ENCODE results near the gene SORCS2.

SORCS2 gene

DNA sequence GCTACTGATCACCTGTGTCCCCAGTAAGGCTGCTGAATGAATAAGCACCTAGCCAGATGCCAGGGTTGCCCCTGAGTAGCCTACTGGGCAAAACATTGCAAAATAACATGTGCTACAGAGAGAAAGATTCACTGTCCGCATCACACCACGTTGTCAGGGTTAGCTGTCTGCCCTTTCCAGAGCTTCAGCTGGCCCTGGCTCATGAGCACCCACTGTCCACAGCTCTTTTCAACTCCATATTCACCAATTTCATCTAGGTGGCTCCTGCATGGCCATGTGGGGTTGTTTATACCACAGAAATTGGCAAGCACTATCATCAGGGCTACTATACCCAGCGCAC is 470.1 kb downstream of the SORCS2 start:
- no peak for DNase-seq

DNA sequence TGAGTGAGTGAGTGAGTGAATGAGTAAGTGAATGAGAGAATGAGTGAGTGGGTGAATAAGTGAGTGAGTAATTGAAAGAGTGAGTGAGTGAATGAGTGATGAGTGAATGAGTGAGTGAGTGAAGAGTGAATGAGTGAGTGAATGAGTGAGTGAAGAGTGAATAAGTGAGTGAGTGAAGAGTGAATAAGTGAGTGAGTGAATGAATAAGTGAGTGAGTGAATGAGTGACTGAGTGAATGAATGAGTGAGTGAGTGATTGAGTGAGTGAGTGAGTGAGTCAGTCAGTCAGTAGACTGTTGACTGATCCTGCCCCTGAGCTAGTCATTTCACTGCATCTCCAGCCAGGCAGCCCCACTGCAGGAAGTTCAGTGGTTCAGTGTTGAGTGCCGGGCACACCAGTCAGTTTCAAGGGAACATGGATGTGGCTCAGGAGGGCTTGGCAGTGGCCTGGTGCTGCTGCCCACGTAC is 470.8 kb downstream of the SORCS2 start:
- no peak for DNase-seq

DNA sequence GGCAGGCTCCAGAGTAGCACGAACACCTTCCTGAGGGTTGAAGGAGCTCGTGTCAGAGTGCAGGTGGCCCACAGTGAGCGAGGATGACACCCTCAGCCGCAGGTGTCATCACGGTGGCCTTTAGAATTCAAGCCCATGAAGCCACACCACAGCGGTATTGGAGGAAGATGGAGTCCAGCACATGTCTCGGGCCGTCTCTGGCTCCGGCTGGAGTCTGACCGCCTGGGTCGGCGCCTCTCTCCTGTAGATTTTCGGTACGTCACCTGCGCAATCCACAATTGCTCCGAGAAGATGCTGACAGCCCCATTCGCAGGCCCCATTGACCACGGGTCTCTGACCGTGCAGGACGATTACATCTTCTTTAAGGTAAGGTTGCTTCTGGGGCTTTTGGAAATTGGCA is 471.8 kb downstream of the SORCS2 start:
- DNase-seq, result no peak

DNA sequence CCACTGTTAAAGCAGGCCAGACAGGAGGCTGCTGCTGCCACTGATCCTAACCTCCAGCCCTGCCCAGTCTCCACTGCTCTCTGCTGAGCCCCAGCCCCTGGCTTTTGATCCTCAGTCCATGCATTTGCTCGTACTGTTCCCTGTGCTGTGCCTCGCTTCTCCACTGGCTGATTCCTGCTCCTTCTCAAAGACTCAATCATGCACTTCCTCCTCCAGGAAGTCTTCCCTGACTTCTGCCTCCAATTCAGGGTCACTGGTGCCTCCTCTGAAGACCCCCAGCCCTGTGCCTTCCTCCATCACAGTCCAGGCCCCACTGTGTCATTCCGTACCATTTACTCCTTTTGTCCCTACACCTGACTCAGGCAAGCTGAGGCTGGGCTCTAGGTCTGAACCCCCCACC is 473.0 kb downstream of the SORCS2 start:
- DNase-seq, result no peak

DNA sequence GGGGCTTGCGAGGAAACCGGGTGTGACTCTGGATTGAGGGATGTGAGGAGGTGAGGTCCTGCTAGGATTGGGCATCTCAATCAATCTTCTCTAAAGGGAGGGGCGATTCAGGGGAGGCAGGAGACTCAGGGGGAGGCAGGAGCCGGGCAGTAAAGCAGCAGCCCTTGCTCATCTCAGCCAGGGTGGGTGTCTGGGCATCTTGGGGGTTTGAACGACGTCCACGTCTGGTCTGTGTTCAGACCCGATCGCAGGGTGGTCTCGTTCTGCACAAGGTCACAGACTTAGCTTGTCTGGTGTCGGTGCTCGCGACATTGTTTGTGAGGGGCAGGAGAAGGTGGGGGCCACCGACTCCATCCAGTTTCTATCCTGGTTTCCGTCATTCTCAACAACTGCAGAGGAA is 473.7 kb downstream of the SORCS2 start:
- DNase-seq, result no peak

DNA sequence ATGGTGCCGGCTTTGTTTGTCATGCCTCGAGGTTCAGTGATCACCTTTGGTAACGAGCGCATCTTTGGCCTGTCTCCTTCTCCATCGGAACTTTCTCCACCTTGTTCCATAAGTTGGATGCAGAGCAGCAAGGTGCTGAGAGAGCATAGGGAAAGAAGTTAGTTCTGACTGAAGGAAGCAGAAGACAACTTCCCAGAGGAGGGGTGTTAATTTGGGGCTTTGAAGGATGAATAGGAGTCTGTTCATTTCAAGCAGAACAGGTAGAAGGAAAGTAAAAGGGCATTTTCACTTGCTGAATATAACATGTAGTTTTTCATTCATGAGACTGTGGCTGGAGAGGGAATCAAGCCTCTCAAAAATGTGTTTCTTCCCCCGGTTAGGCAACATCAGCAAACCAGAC is 474.4 kb downstream of the SORCS2 start:
- DNase-seq, result no peak

DNA sequence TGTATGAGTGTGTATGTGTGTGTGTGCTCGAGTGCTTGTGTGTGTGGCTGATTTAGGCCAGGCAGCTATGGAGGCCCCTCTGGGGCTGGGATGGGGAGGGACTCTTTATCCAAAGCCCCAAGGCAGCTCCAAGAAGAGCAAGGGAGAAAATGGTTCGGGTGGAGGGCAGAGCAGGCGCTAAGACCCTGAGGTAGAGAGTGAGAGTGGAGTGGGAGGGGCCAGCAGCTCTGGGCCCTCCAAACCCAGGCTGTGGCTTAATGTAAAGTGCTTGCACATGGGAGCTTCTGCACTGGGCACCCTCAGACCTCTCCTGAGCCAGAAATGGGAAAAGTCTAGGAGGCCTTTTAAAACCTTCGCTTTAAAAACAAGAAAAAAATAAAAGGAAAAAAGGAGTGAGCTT is 475.9 kb downstream of the SORCS2 start:
- no peak for DNase-seq

DNA sequence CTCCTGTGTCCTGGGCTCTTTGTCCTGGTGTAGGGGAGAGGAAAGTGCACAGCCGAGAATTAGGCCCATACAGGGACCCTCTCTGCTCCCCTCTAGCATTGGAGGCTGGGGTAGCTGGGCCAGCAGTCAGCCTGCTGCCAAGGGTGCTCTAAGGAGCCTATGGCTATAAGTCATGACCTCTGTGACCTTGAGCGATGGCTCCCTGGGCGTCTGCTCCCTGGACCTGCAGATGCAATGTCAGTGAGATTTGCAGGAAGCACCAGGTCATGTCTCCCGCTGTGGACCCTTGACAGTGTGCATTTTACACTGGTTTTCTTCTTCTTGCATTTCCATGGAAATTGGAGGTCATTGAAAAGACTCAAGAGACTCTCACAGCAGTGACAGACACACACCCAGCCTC is 476.5 kb downstream of the SORCS2 start:
- no peak for DNase-seq

DNA sequence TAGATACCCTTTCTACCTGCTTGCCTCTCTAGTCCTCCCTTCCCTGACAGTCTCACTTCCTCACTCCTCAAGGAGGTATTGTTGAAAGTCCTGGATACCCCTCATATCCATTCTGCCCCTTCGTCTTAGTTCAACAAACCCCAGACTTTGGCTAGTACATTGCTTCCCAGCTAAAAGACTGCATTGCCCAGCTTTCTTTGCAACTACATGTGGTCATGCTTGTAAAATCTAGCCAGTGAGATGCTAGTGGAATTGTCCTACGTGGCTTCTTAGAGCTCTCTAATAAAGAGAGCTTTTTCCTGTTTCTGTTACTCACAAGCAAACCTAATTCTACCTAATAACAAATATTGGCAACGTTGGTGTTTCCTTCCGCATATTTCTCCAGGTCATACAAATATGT is 480.3 kb downstream of the SORCS2 start:
- no peak for DNase-seq

DNA sequence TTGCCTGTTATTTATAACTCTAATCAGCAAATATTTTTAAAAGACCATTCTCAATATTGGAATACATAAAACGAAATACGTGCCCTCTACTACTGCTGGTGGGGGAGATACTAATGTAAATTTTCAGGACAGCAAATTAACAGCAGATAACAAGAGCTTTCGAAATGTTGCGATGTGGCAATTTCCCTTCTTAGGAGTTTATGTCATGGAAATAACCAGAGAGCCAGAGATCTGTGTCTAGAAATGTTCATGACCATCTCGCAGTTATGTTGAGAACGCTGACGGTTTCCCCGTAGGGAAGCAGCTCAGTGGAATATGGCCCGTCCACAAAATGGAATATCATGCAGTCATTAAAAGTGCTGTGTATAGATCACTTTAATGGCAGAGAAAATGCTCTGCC is 480.8 kb downstream of the SORCS2 start:
- DNase-seq, result no peak

DNA sequence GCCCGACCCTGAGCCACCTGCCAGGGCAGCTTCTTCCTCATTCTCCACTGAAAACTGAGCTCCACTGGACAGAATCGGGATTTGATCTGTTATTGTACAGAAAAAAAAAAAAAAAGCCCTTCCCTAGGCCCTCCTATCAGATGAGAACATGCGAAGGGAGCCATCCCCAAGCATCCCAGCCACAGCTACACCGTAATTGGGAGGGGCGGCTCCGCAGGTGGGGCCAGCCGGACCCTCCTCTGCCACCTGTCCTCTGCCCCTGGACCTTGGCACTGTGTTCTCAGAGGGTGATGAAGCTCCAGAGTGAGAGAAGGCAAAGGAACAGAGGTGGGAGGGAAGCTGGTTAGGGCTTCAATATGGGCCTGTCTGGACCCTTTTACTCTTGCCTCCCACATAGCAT is 482.4 kb downstream of the SORCS2 start:
- no peak for DNase-seq

DNA sequence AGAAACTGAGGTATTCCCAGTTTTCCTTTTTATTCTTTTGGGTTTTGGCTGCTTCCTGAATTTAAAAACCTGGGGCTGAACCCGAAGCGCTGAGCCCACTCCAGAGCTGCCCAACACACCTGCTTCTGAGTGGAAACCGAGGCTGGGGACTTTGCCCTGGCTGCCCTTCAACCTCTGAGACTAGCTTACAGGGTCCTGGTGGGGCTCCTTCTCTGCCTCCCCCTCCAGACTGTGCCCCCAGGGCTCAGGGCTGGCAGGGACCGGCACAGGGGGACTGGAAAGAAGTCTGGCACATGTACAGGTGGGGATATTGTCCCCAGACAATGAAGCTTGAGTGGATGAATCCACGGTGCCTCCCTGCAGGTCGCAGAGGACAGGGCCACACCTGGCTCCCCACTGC is 482.8 kb downstream of the SORCS2 start:
- DNase-seq, result no peak

DNA sequence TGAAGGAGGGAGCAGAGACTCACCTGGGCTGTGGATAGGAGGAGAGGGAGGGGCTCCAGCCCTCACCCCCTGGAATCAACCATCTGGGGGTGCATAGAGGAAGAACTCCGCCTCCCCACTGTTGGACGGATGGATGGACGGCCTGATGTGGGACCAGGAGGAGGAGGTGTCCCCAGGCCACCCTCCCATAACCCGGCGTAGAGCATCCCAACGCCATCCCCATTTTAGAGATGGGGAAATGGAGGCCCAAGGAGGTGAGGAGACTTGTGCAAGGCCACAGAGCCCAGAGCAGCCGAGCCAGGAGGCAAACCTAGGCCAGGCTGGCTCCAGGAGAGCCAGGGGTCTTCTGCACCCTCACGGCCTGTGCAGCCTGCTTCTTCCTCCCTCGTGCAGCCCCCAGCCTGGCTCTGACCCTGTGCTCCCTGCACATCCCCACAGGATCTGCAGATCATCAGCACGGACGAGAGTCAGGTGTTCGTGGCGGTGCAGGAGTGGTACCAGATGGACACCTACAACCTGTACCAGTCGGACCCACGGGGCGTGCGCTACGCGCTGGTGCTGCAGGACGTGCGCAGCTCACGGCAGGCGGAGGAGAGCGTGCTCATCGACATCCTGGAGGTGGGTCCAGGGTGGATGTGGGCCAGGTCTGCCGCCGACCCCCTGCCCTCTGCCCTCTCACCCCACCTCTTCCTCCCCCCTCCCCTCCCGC is 483.4 kb downstream of the SORCS2 start:
- no peak for DNase-seq

DNA sequence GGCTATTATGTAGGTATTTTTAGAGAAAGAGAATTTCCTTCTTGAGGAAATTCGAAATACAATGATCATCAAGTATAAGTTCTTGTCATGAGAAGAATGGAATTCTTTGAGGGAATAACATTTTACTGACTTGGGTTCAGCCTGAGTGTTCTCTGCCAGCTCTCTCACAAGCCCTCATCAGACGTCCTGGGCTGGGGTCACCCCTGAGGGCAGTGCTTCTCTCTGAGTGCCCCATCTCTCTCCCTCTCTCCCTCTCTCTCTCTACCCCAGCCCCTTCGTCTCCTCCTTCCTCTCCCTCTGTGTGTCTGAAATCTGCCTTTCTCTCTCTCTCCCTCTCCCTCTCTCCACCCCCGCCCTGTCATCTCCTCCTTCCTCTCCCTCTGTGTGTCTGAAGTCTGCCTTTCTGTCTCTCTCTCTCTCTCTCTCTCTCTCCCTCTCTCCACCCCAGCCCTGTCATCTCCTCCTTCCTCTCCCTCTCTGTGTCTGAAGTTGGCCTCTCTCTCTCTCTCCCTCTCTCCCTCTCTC is 484.1 kb downstream of the SORCS2 start:
- DNase-seq, result no peak

DNA sequence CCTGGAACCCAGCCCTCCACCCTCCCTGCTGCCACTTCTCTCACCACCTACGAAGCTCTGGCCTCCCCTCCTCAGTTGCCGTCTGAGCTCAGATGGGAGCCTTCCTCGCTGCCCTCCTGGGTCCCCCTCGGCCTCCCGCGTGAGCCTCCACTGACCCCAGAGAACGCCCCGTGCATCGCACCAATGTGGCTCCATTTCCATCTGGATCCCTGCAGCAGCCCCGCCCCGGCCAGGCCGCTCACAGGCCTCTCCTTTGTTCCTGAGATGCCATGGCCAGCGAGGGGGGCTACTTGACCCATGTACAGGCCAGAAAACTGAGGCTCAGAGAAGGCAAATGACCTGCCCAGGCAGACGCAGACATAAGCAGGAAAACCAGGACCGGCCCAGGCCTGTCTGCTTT is 484.7 kb downstream of the SORCS2 start:
- no peak for DNase-seq

DNA sequence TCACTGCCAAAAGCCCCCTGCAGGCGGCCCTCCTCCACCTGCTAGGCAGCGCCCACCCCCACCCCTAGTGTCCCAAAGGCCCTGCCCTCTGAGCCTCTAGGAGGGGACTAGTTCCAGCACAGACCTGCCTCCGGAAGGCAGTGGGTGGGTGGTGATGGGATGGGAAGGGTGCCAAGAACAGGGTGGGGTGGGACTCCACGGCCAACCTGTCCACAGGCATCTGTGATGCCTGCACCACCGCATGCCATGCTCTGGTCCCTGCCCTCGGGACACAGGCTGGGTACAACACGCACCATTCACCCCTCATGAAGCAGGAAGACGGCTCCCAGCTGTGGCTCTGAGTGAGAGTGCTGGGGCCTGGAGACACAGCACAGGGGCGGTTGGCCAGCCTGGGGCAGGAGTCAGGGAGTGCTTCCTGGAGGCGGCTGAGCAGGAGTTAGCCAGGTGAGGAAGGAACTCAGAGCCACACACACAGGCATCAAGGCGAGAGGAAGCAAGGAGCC is 485.5 kb downstream of the SORCS2 start:
- DNase-seq, result no peak

DNA sequence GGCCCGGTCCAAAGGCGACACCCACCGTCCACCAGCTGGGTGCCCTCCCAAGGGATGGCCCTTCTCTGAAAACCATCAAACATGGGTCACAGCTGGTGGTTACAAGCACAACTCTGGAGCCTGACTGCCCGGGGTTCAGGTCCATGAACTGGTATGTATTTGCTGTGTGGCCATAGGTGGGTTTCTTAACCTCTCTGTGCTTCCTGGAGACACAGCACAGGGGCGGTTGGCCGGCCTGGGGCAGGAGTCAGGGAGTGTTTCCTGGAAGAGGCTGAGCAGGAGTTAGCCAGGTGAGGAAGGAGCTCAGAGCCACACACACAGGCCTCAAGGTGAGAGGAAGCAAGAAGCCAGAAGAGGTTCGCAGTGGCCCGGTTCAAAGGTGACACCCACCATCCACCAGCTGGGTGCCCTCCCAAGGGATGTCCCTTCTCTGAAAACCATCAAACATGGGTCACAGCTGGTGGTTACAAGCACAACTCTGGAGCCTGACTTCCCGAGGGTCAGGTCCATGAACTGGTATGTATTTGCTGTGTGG is 486.0 kb downstream of the SORCS2 start:
- DNase-seq, result no peak

DNA sequence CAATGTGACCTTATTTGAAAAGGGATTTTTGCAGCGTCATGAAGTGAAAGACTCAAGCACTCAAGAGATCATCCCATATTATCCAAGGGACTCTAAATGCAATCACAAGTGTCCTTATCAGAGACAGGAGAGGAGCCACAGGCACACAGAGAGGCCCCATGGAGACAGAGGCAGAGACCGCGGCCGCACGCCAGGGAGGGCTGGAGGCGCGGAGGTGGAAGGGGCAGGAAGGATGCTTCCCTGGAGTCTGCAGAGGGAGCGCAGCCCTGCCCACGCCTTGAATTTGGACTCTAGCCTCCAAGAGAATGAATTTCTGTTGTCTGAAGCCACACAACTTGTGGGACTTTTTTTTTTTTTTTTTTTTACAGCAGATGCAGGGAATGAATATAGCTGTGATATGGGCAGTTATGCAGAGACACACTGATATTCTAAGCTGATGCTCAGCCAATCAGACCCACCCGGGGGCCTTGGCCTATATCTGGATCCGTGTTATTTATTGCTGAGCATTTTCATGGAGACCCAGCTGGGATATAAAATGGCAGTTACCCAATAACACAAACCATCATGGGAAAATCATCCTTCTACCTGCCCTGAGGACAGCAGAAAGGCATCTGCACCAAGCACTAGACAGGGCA is 487.2 kb downstream of the SORCS2 start:
- no peak for DNase-seq

DNA sequence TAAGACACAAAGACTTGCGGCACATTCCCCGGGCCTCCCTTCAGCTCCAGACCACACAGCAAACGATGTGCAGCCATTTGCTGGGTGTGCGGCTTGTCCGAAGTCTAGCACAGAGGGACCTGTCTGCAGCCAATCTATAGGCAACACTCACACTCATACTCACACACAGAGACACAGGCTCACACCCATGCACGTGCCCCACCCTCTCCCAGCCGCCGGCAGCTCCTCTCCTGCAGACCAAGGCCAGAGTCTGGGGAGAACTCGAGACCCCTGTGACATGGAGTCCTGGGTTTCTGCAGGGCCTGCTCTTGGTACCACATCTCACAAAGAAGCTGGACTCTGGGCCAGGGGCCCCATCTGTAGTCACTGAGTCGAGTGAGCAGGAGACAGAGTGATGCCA is 487.8 kb downstream of the SORCS2 start:
- no peak for DNase-seq

DNA sequence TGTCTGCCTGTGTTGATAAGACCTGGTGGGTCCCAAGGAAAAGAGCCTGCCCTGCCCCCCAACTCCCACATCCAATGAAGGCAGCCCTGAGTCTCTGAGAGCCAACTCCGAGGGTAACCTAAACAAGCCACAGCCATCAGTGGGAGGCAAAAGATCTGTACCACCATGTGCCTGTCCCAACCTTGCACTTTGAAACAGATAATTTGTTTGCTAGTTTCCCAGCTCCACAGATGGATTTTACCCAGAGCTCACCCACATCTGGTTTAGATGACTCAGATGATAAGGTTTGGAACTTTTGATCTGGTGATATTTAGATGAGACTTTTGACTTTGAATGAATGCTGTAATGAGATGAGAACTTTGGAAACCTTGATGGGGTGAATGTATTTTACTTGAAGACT is 488.4 kb downstream of the SORCS2 start:
- DNase-seq, result no peak

DNA sequence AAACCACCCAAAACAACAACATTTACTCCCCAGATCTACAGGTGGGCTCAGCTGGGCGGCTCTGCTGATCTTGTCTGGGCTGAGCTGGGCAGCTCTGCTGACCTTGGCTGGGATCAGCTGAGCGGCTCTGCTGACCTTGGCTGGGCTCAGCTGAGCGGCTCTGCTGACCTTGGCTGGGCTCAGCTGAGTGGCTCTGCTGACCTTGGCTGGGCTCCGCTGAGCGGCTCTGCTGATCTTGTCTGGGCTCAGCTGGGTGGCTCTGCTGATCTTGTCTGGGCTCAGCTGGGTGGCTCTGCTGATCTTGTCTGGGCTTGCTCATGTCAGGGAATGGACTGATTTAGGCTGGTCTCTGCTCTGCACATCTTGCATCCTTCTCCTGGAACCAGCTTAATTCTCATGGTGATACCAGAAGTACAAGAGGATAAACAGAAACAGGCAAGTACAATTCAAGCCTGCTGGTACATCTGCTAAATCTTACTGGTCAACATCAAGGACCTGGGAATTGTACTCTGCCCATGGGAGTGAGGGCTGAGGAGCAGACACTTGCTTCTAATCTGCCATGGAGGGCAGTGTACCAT is 490.9 kb downstream of the SORCS2 start:
- DNase-seq, result no peak

DNA sequence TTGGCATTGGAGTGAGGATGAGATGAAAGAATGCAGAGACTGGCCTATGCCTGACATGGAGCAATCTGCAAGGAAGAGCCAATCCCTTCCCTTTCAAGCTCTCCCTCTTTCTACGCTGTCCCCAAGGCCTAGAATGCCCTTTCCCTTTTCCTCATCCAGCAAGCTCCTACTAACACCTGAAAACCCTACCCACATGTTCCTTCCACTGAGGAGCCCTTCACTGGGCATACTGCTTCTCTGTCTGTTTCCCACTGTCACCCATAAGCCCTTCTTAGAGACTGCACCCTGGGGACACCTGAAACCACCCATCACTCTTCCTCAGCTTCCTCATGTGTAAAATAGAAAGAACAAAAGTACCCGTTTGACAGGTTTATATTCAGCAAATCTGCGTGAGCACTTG is 492.0 kb downstream of the SORCS2 start:
- no peak for DNase-seq

DNA sequence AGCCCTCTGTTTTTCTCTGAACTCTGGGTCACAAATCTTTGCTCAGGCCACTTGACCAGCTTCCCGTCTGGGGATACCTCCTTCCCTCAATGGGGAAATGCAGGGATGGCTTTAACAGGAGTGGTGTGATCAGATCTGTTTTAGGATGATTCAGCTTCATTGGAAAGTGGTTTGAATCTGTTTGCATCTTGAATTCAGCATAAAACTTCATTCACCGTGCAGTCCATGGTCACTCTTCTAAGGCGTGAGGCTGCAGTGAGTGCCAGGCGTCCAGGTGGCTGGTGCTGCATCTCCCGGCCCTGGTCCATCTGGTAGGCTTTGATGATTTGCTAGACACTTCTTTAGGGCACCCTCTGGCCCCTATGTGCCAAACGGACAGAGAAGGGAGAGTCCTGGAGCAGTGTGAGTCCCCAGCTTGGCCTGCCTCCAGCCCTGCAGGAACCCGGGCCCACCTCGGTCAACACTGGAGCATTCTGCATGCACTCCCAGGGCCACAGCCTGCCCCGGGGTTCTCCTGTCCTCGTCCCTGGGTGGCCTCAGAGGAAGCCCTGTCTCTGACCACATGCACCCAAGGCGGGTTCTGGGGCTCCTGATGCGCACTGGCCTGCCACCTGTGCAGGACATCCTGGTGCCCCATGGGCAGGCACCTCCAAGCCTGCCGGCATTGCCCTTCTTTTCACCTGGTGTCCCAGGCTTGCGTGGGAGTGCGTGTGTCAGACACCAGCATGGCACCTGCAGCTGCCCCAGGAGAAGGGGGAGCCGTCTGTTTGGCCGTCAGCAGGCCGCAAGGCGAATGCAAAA is 493.9 kb downstream of the SORCS2 start:
- DNase-seq, result no peak

All from CD4-positive, alpha-beta T cell treated with Interleukin-17A for 4 hours (primary cell).